HepG2 (cell line): ENCODE measurements around the gene ZNF234. TPM values are rescaled to one million over a fixed set of nuclear protein-coding genes. Genes with fewer than 3 reads are reported as not detected.

ENCODE experiments used
- GFI1 ChIP-seq: sonication (generic); formaldehyde crosslinking; IDR thresholded peaks from 2 replicates; pipeline ENCODE4 v1.5.0; 2020; ENCODE audit warnings: missing genetic modification reagents, mild to moderate bottlenecking, borderline replicate concordance
- HNRNPL ChIP-seq: fragments of 200-400 bp; formaldehyde crosslinking; IDR thresholded peaks from 2 replicates; pipeline ENCODE4 v1.6.1; 2017; ENCODE audit warnings: mild to moderate bottlenecking, low read depth, low read length
- HNRNPUL1 ChIP-seq: fragments of 200-400 bp; formaldehyde crosslinking; IDR thresholded peaks from 2 replicates; pipeline ENCODE4 v1.6.1; 2017; ENCODE audit warnings: low read depth, mild to moderate bottlenecking, low read length, moderate library complexity
- NFIB ChIP-seq: sonication (generic); formaldehyde crosslinking; IDR thresholded peaks from 2 replicates; pipeline ENCODE4 v1.9.0; 2021; ENCODE audit warnings: missing genetic modification reagents, mild to moderate bottlenecking, borderline replicate concordance
- PPARG ChIP-seq: conservative IDR thresholded peaks from 2 replicates; pipeline ENCODE4 v1.6.1; 2016; ENCODE audit warnings: missing biosample characterization, missing genetic modification reagents
- RFX3 ChIP-seq: IDR thresholded peaks from 2 replicates; pipeline ENCODE4 v1.6.1; 2016; ENCODE audit warnings: missing biosample characterization, missing genetic modification reagents
- SCMH1 ChIP-seq: sonication (generic); formaldehyde crosslinking; IDR thresholded peaks from 2 replicates; pipeline ENCODE4 v1.9.0; 2021; ENCODE audit warnings: missing genetic modification reagents, mild to moderate bottlenecking, borderline replicate concordance
- SOX5 ChIP-seq: IDR thresholded peaks from 2 replicates; pipeline ENCODE4 v1.6.1; 2016; ENCODE audit warnings: borderline replicate concordance
- STAG1 ChIP-seq: sonication (generic); formaldehyde crosslinking; IDR thresholded peaks from 2 replicates; pipeline ENCODE4 v1.4.0; 2020; ENCODE audit warnings: missing genetic modification reagents
- ZC3H13 ChIP-seq: sonication (generic); formaldehyde crosslinking; IDR thresholded peaks from 2 replicates; pipeline ENCODE4 v1.8.1; 2023; ENCODE audit warnings: mild to moderate bottlenecking, missing genetic modification reagents, moderate library complexity
- ZNF136 ChIP-seq: sonication (generic); formaldehyde crosslinking; IDR thresholded peaks from 2 replicates; pipeline ENCODE4 v1.8.1; 2022; ENCODE audit warnings: low read depth, mild to moderate bottlenecking, moderate library complexity, missing genetic modification reagents
- ZNF235 ChIP-seq: sonication (generic); formaldehyde crosslinking; IDR thresholded peaks from 2 replicates; pipeline ENCODE4 v1.8.1; 2023; ENCODE audit warnings: mild to moderate bottlenecking, missing genetic modification reagents, borderline replicate concordance
- ZNF282 ChIP-seq: fragments of 450-650 bp; IDR thresholded peaks from 2 replicates; pipeline ENCODE4 v1.6.1; 2018; ENCODE audit not compliant: partially characterized antibody
- ZNF317 ChIP-seq: sonication (generic); formaldehyde crosslinking; IDR thresholded peaks from 2 replicates; pipeline ENCODE4 v1.5.0; 2020; ENCODE audit warnings: mild to moderate bottlenecking, missing genetic modification reagents
- ZNF510 ChIP-seq: sonication (generic); formaldehyde crosslinking; IDR thresholded peaks from 2 replicates; pipeline ENCODE4 v1.4.0; 2020; ENCODE audit warnings: low read depth, mild to moderate bottlenecking, missing genetic modification reagents
- ZNF768 ChIP-seq: sonication (generic); formaldehyde crosslinking; IDR thresholded peaks from 2 replicates; pipeline ENCODE4 v1.4.0; 2020; ENCODE audit warnings: missing genetic modification reagents
- ZSCAN12 ChIP-seq: sonication (generic); formaldehyde crosslinking; IDR thresholded peaks from 2 replicates; pipeline ENCODE4 v1.9.0; 2021; ENCODE audit warnings: mild to moderate bottlenecking, missing genetic modification reagents
- polyA plus RNA-seq, 8 experiments: library from polyadenylated mRNA; depleted of rRNA in 3 of 8; stranded (reverse) in 7 of 8; unstranded in 1 of 8; fragments of >200 nt; fragmentation: Illumina TruSeq in 4 of 8; extraction: Trizol in 4 of 8; gene quantifications; 2 replicates each; pipeline versions ENCODE4 v1.2.1 to v1.2.3, GENCODE V29; 2011 to 2016; ENCODE audit warnings: low read depth in 4 of 8, missing spikeins in 1 of 8, mixed read lengths in 1 of 8; ENCODE audit not compliant: insufficient read depth in 1 of 8
- total RNA-seq, 5 experiments: library from RNA; depleted of rRNA; stranded (reverse); fragments of >200 nt; fragmentation: Illumina TruSeq; extraction: Trizol; gene quantifications; 2 replicates each; pipeline ENCODE4 v1.2.3, GENCODE V29; 2016; ENCODE audit warnings: low read depth in 1 of 5
- TF ChIP-seq, protein P1 (sequence below): sonication (generic); formaldehyde crosslinking; IDR thresholded peaks from 2 replicates; pipeline ENCODE4 v1.4.0; 2020; ENCODE audit warnings: mild to moderate bottlenecking, missing genetic modification reagents
- TF ChIP-seq, protein P2 (sequence below): sonication (generic); formaldehyde crosslinking; IDR thresholded peaks from 2 replicates; pipeline ENCODE4 v1.9.0; 2022; ENCODE audit warnings: missing genetic modification reagents, mild to moderate bottlenecking, borderline replicate concordance

Gene ZNF234
- total and polyA plus RNA-seq, 2 of the 13 experiments (the other 11 are each of a cell fraction or from before 2014, with no cell fraction given): 3.5 to 11.2 TPM

DNA sequence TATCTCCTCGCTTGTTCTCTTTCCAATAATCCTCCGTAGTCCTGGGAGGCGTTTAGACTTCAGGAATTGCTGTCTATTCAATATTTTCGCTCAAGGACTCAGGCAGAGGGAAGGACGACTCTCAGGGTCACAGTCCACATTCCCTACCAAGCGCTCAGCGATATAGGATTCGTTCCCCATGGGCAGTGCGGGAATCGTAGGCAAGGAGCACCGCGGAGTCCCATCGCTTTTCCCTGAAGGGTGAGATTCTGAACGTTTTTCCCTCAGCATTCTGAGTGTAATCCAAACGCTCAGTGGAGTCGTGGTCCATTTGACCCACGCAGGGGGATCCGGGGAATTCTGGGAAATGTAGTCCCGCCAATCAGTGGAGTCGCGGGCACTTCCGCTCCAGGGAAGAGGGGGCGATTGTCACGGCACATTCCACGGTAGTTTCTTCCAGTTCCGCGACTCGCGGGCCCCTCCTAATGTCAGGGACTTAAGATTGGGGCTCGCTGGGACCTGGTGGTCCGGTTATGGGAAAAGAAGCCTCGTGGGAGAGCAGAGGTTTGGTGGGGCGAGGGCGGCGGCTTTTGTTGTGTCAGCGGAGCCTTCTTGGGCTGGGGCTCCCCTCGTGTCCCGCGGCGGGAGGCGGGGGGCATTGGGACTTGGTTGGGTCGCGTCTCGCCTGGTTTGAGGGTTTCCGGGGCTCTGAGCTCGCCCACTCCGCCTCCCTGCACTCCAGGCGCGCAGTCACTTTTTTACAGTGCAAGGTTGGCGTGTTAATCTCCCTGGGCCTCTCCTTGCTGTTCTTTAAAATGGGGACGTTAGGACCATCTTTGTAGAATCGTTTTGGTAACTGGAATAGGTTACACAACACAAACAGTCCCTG lies at the start of gene ZNF234 (continued):
- TF ChIP-seq STAG1 (CRISPR knock-in tag) (no peak), RFX3 (no peak), ZNF510 (no peak), SCMH1 (CRISPR knock-in tag) (no peak), ZNF768 (no peak; the same call in 1 of the 2 replicates), ZSCAN12 (no peak), ZNF235 (CRISPR knock-in tag) (no peak), GFI1 (CRISPR knock-in tag) (peak; percentile 13; the same call in 1 of the 2 replicates), ZC3H13 (CRISPR knock-in tag) (no peak), HNRNPUL1 (no peak), HNRNPL (no peak), ZNF136 (no peak), ZNF317 (no peak), SOX5 (CRISPR knock-in tag) (no peak), PPARG (CRISPR knock-in tag) (no peak), ZNF282 (no peak), NFIB (CRISPR knock-in tag) (no peak)
- TF ChIP-seq, protein P1, sequence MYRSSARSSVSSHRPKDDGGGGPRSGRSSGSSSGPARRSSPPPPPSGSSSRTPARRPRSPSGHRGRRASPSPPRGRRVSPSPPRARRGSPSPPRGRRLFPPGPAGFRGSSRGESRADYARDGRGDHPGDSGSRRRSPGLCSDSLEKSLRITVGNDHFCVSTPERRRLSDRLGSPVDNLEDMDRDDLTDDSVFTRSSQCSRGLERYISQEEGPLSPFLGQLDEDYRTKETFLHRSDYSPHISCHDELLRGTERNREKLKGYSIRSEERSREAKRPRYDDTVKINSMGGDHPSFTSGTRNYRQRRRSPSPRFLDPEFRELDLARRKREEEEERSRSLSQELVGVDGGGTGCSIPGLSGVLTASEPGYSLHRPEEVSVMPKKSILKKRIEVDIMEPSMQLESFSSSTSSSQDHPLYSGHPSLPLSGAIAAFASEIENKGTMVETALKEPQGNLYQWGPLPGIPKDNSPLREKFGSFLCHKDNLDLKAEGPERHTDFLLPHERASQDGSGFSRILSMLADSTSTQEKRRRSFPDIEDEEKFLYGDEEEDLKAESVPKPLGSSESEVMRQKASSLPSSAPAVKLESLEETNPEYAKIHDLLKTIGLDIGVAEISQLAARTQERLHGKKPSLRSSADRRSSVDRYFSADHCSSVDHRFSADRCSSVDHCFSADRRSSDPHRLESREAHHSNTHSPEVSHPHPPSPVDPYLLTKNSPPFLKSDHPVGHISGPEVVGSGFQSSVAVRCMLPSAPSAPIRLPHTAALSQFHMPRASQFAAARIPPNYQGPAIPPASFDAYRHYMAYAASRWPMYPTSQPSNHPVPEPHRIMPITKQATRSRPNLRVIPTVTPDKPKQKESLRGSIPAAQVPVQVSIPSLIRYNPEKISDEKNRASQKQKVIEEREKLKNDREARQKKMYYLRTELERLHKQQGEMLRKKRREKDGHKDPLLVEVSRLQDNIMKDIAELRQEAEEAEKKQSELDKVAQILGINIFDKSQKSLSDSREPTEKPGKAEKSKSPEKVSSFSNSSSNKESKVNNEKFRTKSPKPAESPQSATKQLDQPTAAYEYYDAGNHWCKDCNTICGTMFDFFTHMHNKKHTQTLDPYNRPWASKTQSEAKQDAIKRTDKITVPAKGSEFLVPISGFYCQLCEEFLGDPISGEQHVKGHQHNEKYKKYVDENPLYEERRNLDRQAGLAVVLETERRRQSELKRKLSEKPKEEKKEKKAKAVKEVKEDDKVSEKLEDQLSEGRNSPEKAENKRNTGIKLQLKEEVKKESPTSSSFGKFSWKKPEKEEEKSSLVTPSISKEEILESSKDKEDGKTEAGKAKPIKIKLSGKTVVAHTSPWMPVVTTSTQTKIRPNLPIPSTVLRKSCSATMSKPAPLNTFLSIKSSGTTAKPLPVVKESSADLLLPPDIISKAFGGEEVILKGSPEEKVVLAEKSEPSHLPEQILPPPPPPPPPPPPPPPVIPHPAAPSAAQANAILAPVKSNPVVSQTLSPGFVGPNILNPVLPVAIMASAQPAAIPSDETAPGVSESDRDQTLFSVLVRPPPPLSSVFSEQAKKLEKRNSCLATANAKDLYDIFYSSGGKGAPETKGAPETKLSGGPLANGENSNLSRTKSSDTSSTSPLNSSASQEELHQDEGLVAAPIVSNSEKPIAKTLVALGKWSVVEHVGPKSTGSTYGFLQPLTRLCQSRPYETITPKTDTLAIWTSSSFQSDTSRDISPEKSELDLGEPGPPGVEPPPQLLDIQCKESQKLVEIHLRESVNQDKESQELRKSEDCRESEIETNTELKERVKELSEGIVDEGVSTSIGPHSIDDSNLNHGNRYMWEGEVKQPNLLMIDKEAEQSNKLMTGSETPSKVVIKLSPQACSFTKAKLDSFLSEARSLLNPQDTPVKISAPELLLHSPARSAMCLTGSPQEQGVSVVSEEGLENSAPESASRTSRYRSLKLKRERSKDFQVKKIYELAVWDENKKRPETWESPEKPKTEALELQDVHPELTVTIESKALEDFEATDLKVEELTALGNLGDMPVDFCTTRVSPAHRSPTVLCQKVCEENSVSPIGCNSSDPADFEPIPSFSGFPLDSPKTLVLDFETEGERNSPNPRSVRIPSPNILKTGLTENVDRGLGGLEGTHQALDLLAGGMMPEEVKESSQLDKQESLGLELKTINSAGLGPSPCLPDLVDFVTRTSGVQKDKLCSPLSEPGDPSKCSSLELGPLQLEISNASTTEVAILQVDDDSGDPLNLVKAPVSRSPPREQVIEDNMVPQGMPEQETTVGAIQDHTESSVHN (CRISPR knock-in tag): no peak
- TF ChIP-seq, protein P2, sequence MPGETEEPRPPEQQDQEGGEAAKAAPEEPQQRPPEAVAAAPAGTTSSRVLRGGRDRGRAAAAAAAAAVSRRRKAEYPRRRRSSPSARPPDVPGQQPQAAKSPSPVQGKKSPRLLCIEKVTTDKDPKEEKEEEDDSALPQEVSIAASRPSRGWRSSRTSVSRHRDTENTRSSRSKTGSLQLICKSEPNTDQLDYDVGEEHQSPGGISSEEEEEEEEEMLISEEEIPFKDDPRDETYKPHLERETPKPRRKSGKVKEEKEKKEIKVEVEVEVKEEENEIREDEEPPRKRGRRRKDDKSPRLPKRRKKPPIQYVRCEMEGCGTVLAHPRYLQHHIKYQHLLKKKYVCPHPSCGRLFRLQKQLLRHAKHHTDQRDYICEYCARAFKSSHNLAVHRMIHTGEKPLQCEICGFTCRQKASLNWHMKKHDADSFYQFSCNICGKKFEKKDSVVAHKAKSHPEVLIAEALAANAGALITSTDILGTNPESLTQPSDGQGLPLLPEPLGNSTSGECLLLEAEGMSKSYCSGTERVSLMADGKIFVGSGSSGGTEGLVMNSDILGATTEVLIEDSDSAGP: peak; percentile 78; the same call in 1 of the 2 replicates
